GM13976 (cell line): ENCODE data around the gene ZNF280A.
"Not testable (repeated sequence)": the region's sequence is repeated elsewhere in the genome, so short reads cannot be mapped to it uniquely, and the experiment has no call there.

Experiments
- DNase-seq: peaks from one replicate; pipeline ENCODE4 v3.0.0; 2012; ENCODE audit warnings: low spot score
- CTCF ChIP-seq: IDR thresholded peaks from 2 replicates; pipeline ENCODE4 v1.5.1; 2012; ENCODE audit warnings: borderline replicate concordance, mild to moderate bottlenecking; ENCODE audit not compliant: insufficient read depth; ENCODE audit errors: extremely low read depth, missing control alignments, control extremely low read depth
- in situ Hi-C: fragments of 300-500 bp; cut with MboI; formaldehyde crosslinking; loops from one replicate; pipeline ENCODE4 v1.12.0; 2022; ENCODE audit warnings: low sequenced_read_pairs, mixed read lengths, inconsistent platforms; ENCODE audit not compliant: unreplicated experiment

The ZNF280A gene

GRCh38 chr22:22515890-22516289 lies 4.2 kb downstream of the ZNF280A start:
- in situ Hi-C loops, result no loop called here
- TF ChIP-seq CTCF, result no peak
- DNase-seq, result no peak

- in situ Hi-C loops, DNase-seq: not testable (repeated sequence)
These were observed 5.6 kb downstream of the ZNF280A start for GRCh38 chr22:22514431-22514830.

GRCh38 chr22:22513619-22514018 lies 6.5 kb downstream of the ZNF280A start:
- no peak for TF ChIP-seq CTCF
- in situ Hi-C loops, result no loop called here
- DNase-seq, result no peak

GRCh38 chr22:22512951-22513350 lies 7.1 kb downstream of the ZNF280A start:
- DNase-seq, result no peak
- in situ Hi-C loops, result no loop called here

GRCh38 chr22:22510833-22511232 lies 9.2 kb downstream of the ZNF280A start:
- in situ Hi-C loops, result not testable (repeated sequence)

More at GRCh38 chr22:22512951-22513350, 7.1 kb downstream of the ZNF280A start:
- no peak for TF ChIP-seq CTCF

GRCh38 chr22:22509912-22510311 lies 10.2 kb downstream of the ZNF280A start:
- DNase-seq, in situ Hi-C loops: not testable (repeated sequence)

More at GRCh38 chr22:22510833-22511232, 9.2 kb downstream of the ZNF280A start:
- not testable (repeated sequence) for DNase-seq

GRCh38 chr22:22508274-22509176 lies 11.5 kb downstream of the ZNF280A start, which contains the start of gene ZNF280B:
TSS of gene ZNF280B (minus strand) at chr22:22508742. CDS start at chr22:22489398, 19,344 bp downstream.
- DNase-seq, result peak; percentile 91
- in situ Hi-C loops, result no loop called here

More at GRCh38 chr22:22508274-22509176, 11.5 kb downstream of the ZNF280A start, which contains the start of gene ZNF280B:
- peak; percentile 89 for TF ChIP-seq CTCF
